GM04503 (cell line): ENCODE results near the gene HEPACAM2.

Experiments
- DNase-seq: peaks from one replicate; pipeline ENCODE4 v3.0.0-alpha.2; 2012; ENCODE audit warnings: low read depth

The HEPACAM2 gene

GRCh38 chr7:93202594-93203250, 23.5 kb downstream of the HEPACAM2 start:
- DNase-seq, result no peak

GRCh38 chr7:93198472-93198871, 27.8 kb downstream of the HEPACAM2 start:
- no peak for DNase-seq

GRCh38 chr7:93196336-93196735, 29.9 kb downstream of the HEPACAM2 start:
- no peak for DNase-seq

DNA sequence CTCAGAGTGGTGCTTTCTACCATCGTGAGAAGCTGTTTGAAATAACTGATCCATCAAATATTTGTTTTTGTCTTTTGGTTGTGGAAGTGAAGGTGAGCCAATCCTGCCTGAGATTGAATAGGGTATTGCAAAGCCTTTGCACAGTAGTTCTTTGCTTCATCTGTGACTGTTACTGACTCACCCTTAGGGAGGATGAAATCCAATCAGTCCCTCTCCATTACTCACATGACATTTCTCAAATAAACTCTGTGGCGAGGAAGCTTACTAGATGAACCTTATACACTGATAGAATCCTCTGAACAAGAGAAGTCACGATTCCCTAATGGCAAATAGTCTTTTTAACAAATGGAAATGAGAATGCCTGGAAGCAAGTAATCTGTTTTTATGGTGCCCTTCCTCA, 31.9 kb downstream of the HEPACAM2 start:
- no peak for DNase-seq

DNA sequence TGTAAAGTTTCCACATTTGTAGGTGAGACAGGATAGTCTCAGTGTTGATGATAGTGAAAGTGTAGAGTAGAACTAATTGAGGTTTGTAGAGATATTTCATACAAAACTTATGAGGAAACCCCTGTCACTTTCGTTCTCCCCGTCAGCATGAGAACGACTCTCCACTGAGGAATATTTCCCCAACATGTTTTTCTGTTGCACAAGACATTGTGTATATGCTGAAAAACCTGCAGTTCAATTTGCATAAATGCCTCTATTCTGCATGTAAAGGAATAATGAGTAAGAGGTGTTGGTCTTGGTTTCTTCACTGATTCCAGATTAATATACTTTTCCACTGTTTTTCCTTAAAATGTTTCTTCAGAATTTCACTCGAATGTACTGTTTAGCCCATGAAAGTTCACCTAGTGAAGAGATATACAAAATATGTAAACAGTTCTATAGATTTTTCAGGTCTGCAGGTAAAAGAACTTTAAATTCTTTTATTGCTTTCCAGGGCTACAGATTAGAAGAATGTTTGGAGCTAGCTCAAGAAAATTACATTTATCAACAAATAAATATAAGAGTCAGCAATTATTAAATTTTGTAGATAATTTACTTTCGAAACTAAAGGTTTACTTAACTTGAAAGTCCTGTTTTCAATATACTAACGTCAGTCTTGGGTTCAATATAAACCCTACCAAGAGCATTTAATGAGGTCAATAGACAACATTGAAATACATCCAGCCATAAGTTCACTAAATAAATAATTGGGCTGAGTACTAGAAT, 37.2 kb downstream of the HEPACAM2 start:
- DNase-seq, result no peak

GRCh38 chr7:93185303-93186027, 40.8 kb downstream of the HEPACAM2 start:
- no peak for DNase-seq

DNA sequence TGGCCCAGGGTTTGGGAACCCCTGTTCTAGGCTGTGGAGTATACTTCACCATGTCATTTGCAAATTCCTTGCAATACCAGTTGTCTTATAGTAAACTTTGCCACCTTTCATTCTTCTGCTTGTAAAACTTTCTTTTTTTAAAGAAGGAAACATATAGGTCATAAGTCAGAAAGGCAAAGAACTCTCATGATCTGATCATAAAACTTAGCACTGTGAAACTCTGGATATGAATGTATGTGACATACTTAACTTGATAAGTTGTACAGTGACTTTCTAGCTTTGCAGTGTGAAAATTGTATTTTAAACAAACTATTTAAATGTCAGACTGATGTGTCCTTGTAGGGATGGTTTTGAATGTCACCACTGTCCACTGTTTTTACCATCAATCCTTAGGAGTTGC, 47.1 kb downstream of the HEPACAM2 start:
- DNase-seq, result no peak

DNA sequence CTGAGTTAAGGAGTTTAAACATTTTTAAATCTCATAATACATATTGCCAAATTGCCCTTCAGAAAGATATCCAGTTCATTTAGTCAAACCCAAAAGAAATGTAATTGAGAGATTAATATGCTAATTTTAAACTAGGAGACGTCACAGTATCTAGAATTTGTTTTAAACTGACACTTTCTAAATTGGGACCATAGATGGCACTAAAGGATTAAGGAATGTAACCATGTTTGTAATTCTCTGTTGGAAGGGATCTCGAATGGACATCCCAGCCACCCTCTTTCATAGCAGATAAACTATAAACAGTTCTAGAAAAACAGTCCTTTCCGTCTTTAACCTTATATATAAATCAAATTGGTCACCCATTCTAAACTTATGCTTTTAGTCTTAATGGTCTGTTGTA, 48.1 kb downstream of the HEPACAM2 start:
- no peak for DNase-seq

DNA sequence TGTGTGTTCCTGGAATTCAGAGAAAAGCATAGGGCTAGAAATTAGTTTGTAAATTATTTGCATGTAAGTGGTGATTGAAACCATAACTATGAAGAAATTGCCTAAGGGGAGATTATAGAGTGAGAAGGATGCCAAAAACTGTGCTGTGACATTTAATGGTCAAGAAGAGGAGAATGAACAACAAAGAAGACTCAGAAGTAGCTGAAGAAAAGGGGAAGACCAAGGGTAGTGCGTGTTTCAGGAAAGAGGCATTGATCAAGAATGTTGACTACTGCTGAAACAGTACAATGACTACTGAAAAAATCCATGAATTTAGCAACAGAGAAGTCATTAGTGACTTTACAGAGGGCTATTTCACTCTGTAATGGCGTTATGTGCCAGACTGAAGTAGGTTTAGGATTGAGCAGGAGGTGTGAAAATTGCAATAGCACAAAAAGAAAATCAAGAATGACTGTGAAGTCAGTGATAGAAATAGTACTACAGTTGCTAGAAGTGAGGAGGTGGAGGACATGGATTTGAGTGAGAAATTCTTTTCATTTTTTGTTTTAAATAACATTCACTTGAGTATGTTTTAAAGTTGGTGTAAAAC, 49.2 kb downstream of the HEPACAM2 start:
- DNase-seq, result no peak

GRCh38 chr7:93175219-93175618, 51.0 kb downstream of the HEPACAM2 start:
- no peak for DNase-seq

DNA sequence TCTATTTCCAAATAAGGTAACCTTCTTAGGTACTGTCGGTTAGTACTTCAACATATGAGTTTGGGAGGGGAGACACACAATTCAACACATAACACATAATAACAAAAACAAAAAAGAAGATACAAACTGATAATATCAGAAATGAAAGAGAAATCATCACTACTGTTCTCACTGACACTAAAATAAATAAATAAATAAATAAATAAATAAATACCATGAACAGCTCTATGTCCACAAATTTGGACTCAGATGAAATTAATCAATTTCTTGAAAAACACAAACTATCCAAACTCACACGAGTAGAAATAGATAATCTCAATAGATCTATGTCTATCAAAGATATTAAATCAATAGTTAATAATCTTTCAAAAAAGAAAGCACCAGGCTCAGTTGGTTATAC, 53.6 kb downstream of the HEPACAM2 start:
- DNase-seq, result no peak

- DNase-seq, result no peak
Measured at GRCh38 chr7:93171606-93172226, 54.6 kb downstream of the HEPACAM2 start.

DNA sequence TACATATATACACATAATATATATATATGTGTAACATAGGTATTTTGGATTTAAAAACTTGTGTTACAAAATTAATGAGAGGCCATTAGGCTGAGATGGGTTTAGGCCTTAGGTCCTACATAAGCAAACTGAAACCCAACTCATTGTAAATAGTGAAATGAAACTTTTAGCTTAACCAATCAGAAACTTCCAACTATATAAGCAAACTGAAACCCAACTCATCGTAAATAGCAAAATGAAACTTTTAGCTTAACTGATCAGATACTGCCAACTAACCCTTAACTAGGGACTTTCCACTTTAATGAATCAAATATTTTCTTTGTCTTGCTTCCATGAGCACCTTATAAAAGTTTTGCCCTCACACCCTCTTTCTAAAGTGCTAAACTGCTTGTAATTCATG, 60.8 kb downstream of the HEPACAM2 start:
- DNase-seq, result no peak

- no peak for DNase-seq
Measured at GRCh38 chr7:93164766-93165165, 61.5 kb downstream of the HEPACAM2 start.

- DNase-seq, result no peak
Measured at GRCh38 chr7:93161181-93161762, 65.0 kb downstream of the HEPACAM2 start.

- no peak for DNase-seq
Measured at GRCh38 chr7:93160410-93160809, 65.9 kb downstream of the HEPACAM2 start.

DNA sequence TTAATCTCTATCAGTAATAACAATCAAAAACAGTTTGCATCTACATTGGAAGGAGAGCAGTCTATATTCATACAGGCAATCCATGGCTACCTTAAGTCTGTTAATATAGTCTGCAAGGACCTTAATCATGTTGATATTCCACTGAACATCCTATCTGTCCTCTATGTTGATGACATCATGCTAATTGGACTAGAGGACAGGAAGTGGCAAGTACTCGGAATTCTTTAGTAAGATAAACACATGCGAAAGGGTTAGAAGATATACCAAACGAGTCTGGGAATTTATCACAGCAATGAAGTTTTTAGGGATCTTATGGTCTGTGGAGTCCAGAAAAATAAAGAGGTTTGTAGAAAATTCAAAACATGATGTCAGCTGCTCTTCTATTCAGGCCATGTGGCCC, 66.8 kb downstream of the HEPACAM2 start:
- DNase-seq, result no peak

- DNase-seq, result no peak
Measured at GRCh38 chr7:93156884-93157283, 69.4 kb downstream of the HEPACAM2 start.

- no peak for DNase-seq
Measured at GRCh38 chr7:93150200-93150835, 76.0 kb downstream of the HEPACAM2 start.

GRCh38 chr7:93148727-93149126, 77.5 kb downstream of the HEPACAM2 start:
- no peak for DNase-seq

DNA sequence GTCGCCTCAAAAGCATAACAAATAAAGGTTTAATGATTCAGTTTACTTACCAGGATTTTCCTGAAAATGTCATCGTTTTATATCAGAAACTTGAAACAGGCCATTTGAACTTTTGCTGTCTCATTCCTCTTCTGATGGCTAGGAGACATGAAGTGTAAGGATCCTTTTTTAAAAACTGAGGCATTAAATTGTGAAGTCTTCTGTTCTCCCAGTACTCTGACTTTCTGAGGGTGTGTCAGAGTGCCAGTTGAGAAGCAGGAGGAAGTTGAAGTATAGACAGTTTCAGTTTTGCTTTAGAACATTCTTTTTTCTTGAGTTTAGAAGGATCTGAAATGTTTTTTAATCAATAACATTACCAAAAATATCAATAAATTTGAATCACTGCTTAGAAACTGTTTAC, 78.1 kb downstream of the HEPACAM2 start, which contains the start of gene SAMD9L:
Gene SAMD9L (minus strand): TSS at position 242 of the 400 bp plus-strand sequence. CDS start 12,414 bp downstream, outside the sequence.
- no peak for DNase-seq
